Mesenchymal stem cell (in vitro differentiated cells and primary cell): Measurements from ENCODE around the gene FKBP15. TPM values are rescaled to one million over a fixed set of nuclear protein-coding genes. Genes with fewer than 3 reads are reported as not detected.

ENCODE experiments used
- DNase-seq: peaks from one replicate; pipeline ENCODE4 v3.0.0-alpha.2; 2013
- H2AFZ ChIP-seq: one replicate; pipeline ENCODE4 v1.6.1; 2013; ENCODE audit warnings: low read depth, mild to moderate bottlenecking, control low read depth, inconsistent platforms, low read length, moderate library complexity
- H2AK5ac ChIP-seq: 2 replicates; pipeline ENCODE4 v1.6.1; 2013; ENCODE audit warnings: low read length, moderate library complexity, mild to moderate bottlenecking, inconsistent platforms; ENCODE audit not compliant: severe bottlenecking
- H2BK120ac ChIP-seq: one replicate; pipeline ENCODE4 v1.6.1; 2013; ENCODE audit warnings: low read depth, mild to moderate bottlenecking, inconsistent platforms, low read length, moderate library complexity
- H2BK12ac ChIP-seq, 2 experiments: one replicate each; pipeline ENCODE4 v1.6.1; 2013; ENCODE audit warnings: inconsistent platforms in 2 of 2, low read length in 2 of 2, mild to moderate bottlenecking in 2 of 2, moderate library complexity in 2 of 2, control low read depth in 1 of 2
- H2BK15ac ChIP-seq: one replicate; pipeline ENCODE4 v1.6.1; 2013; ENCODE audit warnings: mild to moderate bottlenecking, low read depth, inconsistent platforms; ENCODE audit not compliant: poor library complexity, severe bottlenecking
- H2BK5ac ChIP-seq: 2 replicates; pipeline ENCODE4 v1.6.1; 2013; ENCODE audit warnings: low read depth, mild to moderate bottlenecking, low read length, control low read depth, inconsistent platforms; ENCODE audit not compliant: poor library complexity, severe bottlenecking
- H3K14ac ChIP-seq, 2 experiments: one replicate each; pipeline ENCODE4 v1.6.1; 2013; ENCODE audit warnings: inconsistent platforms in 2 of 2, low read length in 2 of 2, control low read depth in 1 of 2, mild to moderate bottlenecking in 1 of 2, moderate library complexity in 1 of 2
- H3K18ac ChIP-seq, 2 experiments: one replicate each; pipeline ENCODE4 v1.6.1; 2013; ENCODE audit warnings: inconsistent platforms in 2 of 2, low read length in 2 of 2, control low read depth in 1 of 2, low read depth in 1 of 2, mild to moderate bottlenecking in 1 of 2
- H3K23ac ChIP-seq, 2 experiments: one replicate each; pipeline ENCODE4 v1.6.1; 2013; ENCODE audit warnings: inconsistent platforms in 2 of 2, low read length in 2 of 2, mild to moderate bottlenecking in 2 of 2, moderate library complexity in 2 of 2, control low read depth in 1 of 2
- H3K27ac ChIP-seq: 2 replicates; pipeline ENCODE4 v1.5.1; 2013; ENCODE audit warnings: mild to moderate bottlenecking, moderate library complexity, low read length, control low read depth, inconsistent platforms; ENCODE audit not compliant: poor library complexity, severe bottlenecking
- H3K27me3 ChIP-seq, 2 experiments: 2 replicates each; pipeline versions ENCODE4 v1.6.1 to v1.7.0; 2013; ENCODE audit warnings: low read length in 2 of 2, mild to moderate bottlenecking in 2 of 2, moderate library complexity in 2 of 2, control low read depth in 1 of 2, inconsistent platforms in 1 of 2; ENCODE audit not compliant: control insufficient read depth in 1 of 2, insufficient read depth in 1 of 2
- H3K36me3 ChIP-seq, 2 experiments: 2 replicates each; pipeline versions ENCODE4 v1.6.1 to v1.7.0; 2013; ENCODE audit warnings: low read length in 2 of 2, control low read depth in 1 of 2, inconsistent platforms in 1 of 2, low read depth in 1 of 2, mild to moderate bottlenecking in 1 of 2; ENCODE audit not compliant: insufficient read depth in 2 of 2, control insufficient read depth in 1 of 2
- H3K4ac ChIP-seq, 2 experiments: one replicate each; pipeline ENCODE4 v1.6.1; 2013; ENCODE audit warnings: inconsistent platforms in 2 of 2, low read length in 2 of 2, mild to moderate bottlenecking in 2 of 2, moderate library complexity in 2 of 2, control low read depth in 1 of 2, low read depth in 1 of 2
- H3K4me1 ChIP-seq: 2 replicates; pipeline ENCODE4 v1.6.1; 2013; ENCODE audit warnings: low read depth, low read length, control low read depth; ENCODE audit not compliant: control insufficient read depth, insufficient read depth
- H3K4me2 ChIP-seq: 2 replicates; pipeline ENCODE4 v1.6.1; 2013; ENCODE audit warnings: low read length, mild to moderate bottlenecking, inconsistent platforms; ENCODE audit not compliant: poor library complexity, severe bottlenecking
- H3K4me3 ChIP-seq, 2 experiments: 2 replicates each; pipeline versions ENCODE4 v1.5.1 to v1.7.0; 2013; ENCODE audit warnings: low read length in 2 of 2, mild to moderate bottlenecking in 2 of 2, control low read depth in 1 of 2, low read depth in 1 of 2; ENCODE audit not compliant: insufficient read depth in 1 of 2
- H3K79me1 ChIP-seq: replicated peaks from 2 replicates; pipeline ENCODE4 v1.6.1; 2013; ENCODE audit warnings: mild to moderate bottlenecking, control low read depth, low read length, inconsistent platforms; ENCODE audit not compliant: poor library complexity, severe bottlenecking
- H3K9ac ChIP-seq: 2 replicates; pipeline ENCODE4 v1.7.0; 2013; ENCODE audit warnings: mild to moderate bottlenecking, low read length, moderate library complexity
- H3K9me3 ChIP-seq: 2 replicates; pipeline ENCODE4 v1.7.0; 2013; ENCODE audit warnings: mild to moderate bottlenecking, low read length; ENCODE audit not compliant: control insufficient read depth
- H4K8ac ChIP-seq: one replicate; pipeline ENCODE4 v1.6.1; 2013; ENCODE audit warnings: inconsistent platforms, mild to moderate bottlenecking, low read length, moderate library complexity
- H4K91ac ChIP-seq: one replicate; pipeline ENCODE4 v1.6.1; 2013; ENCODE audit warnings: mild to moderate bottlenecking, low read length, inconsistent platforms
- WGBS: methylation state at CpG from one replicate; pipeline ENCODE4 v1.1.7; 2013; ENCODE audit warnings: mixed read lengths; 5-methylcytosine and 5-hydroxymethylcytosine counted together
- polyA plus RNA-seq, 2 experiments: library from polyadenylated mRNA; stranded (reverse); fragments of 200-250 nt; gene quantifications; one replicate each; pipeline ENCODE4 v1.2.3, GENCODE V29; 2013

FKBP15 gene, protein sequence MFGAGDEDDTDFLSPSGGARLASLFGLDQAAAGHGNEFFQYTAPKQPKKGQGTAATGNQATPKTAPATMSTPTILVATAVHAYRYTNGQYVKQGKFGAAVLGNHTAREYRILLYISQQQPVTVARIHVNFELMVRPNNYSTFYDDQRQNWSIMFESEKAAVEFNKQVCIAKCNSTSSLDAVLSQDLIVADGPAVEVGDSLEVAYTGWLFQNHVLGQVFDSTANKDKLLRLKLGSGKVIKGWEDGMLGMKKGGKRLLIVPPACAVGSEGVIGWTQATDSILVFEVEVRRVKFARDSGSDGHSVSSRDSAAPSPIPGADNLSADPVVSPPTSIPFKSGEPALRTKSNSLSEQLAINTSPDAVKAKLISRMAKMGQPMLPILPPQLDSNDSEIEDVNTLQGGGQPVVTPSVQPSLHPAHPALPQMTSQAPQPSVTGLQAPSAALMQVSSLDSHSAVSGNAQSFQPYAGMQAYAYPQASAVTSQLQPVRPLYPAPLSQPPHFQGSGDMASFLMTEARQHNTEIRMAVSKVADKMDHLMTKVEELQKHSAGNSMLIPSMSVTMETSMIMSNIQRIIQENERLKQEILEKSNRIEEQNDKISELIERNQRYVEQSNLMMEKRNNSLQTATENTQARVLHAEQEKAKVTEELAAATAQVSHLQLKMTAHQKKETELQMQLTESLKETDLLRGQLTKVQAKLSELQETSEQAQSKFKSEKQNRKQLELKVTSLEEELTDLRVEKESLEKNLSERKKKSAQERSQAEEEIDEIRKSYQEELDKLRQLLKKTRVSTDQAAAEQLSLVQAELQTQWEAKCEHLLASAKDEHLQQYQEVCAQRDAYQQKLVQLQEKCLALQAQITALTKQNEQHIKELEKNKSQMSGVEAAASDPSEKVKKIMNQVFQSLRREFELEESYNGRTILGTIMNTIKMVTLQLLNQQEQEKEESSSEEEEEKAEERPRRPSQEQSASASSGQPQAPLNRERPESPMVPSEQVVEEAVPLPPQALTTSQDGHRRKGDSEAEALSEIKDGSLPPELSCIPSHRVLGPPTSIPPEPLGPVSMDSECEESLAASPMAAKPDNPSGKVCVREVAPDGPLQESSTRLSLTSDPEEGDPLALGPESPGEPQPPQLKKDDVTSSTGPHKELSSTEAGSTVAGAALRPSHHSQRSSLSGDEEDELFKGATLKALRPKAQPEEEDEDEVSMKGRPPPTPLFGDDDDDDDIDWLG
- polyA plus RNA-seq (2013, experiment 1 of 2): 20.0 TPM
- 18.3 TPM for polyA plus RNA-seq (2013, experiment 2 of 2)

- Histone ChIP-seq H2BK12ac (peak within 1 kb of the TSS in 1 of 2 experiments; percentile 92), H3K27ac (peak within 1 kb of the TSS; percentile 63), H2AFZ (peak within 1 kb of the TSS; percentile 62), H3K9me3 (no peaks in the 10 kb centered on the region), H2BK15ac (no peak within 1 kb of the TSS), H3K79me1 (peaks cover 20% of the 10 kb centered on the region), H3K27me3 (no peaks in the 10 kb centered on the region), H3K14ac (peak within 1 kb of the TSS in 1 of 2 experiments; percentile 92), H3K9ac (peak within 1 kb of the TSS; percentile 96), H3K4me3 (peak within 1 kb of the TSS; percentile 86 to 94), H2BK5ac (no peak within 1 kb of the TSS), H3K4me1 (no peaks in the 10 kb centered on the region), H4K8ac (peak within 1 kb of the TSS; percentile 76), H2AK5ac (no peak within 1 kb of the TSS), H2BK120ac (peak within 1 kb of the TSS; percentile 80), H3K4me2 (peak within 1 kb of the TSS; percentile 60), H3K36me3 (peaks cover 0 to 12% of the 10 kb centered on the region in 2 experiments), H4K91ac (peak within 1 kb of the TSS; percentile 91), H3K23ac (peak within 1 kb of the TSS in 1 of 2 experiments; percentile 41), H3K4ac (peak within 1 kb of the TSS; percentile 73 to 99), H3K18ac (peak within 1 kb of the TSS; percentile 96 to 98)
- peak; percentile 99 for DNase-seq
- under 1% methylated on average over 65 of the region's 65 CpGs for WGBS
Observed at GRCh38 chr9:113221003-113221799, at the start of gene FKBP15, which contains the start of gene SLC31A1. TSS of gene FKBP15 (minus strand) at chr9:113221277. CDS start at chr9:113221243, 34 bp downstream. TSS of gene SLC31A1 (plus strand) at chr9:113221544. CDS start at chr9:113256149, 34,605 bp downstream.

DNA sequence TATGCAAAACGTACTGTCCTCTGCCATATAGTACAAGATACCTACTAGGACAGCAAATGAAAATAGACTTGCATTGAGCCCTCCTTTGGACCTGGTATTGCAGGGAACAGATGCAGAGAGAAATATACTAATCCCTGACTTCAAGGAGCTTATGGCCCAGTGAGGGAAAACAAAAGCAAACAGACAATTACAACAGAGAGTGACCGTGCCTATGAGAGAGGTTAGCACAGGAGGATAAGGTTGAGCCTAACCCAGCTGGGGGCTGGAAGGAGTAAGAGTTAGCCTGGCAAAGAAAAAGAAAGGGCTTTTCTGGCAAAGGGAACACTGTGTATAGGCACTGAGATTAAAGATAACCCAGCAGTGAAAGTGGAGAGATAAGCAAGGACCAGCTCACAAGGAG lies 48.8 kb upstream of the FKBP15 start:
- H3K18ac ChIP-seq: no peak overlapping the region
- 100% methylated on average over 1 of the region's 2 CpGs for WGBS
- DNase-seq: no peak

DNA sequence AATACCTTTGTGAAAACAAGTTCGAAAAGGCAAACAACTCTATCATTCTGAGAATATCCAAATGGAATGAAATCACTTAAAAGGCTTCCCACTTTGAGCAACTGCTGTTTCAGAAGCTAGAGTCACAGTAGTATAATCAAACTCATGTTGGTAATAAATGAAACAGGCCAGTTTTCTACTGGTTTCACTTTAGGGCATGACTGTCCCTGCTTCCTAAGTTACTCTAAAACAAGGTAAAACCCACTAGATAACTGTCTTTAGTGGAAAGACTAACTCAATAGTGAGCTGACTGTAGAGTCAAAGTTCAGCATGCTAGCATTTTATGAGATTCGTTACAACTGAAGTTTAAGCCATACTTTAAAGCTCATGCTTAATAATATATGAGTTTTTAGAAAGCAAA lies 48.3 kb upstream of the FKBP15 start:
- Histone ChIP-seq H3K4me2 (no peak overlapping the region), H4K8ac (no peak overlapping the region), H3K9ac (no peak overlapping the region), H3K23ac (no peak overlapping the region), H3K18ac (no peak overlapping the region), H2BK120ac (no peak overlapping the region), H3K27ac (no peak overlapping the region), H2BK15ac (no peak overlapping the region), H3K14ac (no peak overlapping the region), H2BK12ac (no peak overlapping the region), H3K36me3 (peaks cover 23 to 77% of the 10 kb centered on the region in 2 experiments), H2AK5ac (no peak overlapping the region), H2BK5ac (no peak overlapping the region), H4K91ac (no peak overlapping the region), H3K79me1 (peaks cover 19% of the 10 kb centered on the region), H3K27me3 (no peaks in the 10 kb centered on the region), H3K4ac (no peak overlapping the region), H2AFZ (no peak overlapping the region), H3K4me3 (no peak overlapping the region), H3K9me3 (no peaks in the 10 kb centered on the region), H3K4me1 (no peaks in the 10 kb centered on the region)
- peak; percentile 16 for DNase-seq
- 100% methylated on average over 1 of the region's 2 CpGs for WGBS

More for the DNA sequence above, 48.8 kb upstream of the FKBP15 start:
- Histone ChIP-seq H4K91ac (no peak overlapping the region), H2BK12ac (no peak overlapping the region), H3K23ac (no peak overlapping the region), H3K27me3 (no peaks in the 10 kb centered on the region), H3K9me3 (no peaks in the 10 kb centered on the region), H3K4me3 (no peak overlapping the region), H4K8ac (no peak overlapping the region), H3K27ac (no peak overlapping the region), H3K4ac (no peak overlapping the region), H2BK120ac (no peak overlapping the region), H2AFZ (no peak overlapping the region), H3K36me3 (peaks cover 23 to 75% of the 10 kb centered on the region in 2 experiments), H3K4me1 (no peaks in the 10 kb centered on the region), H2AK5ac (no peak overlapping the region), H3K79me1 (peaks cover 19% of the 10 kb centered on the region), H3K9ac (no peak overlapping the region), H2BK5ac (no peak overlapping the region), H2BK15ac (no peak overlapping the region), H3K4me2 (no peak overlapping the region), H3K14ac (no peak overlapping the region)
